SU-DHL-6 (cell line): ENCODE measurements around the gene BCAN.

Source experiments
- H2AFZ ChIP-seq: fragments of 200-600 bp; sonication (generic); 2 replicates; pipeline ENCODE4 v1.6.1; 2014; ENCODE audit warnings: low read depth, mild to moderate bottlenecking, moderate library complexity, mixed read lengths, antibody characterized with exemption, low read length; ENCODE audit not compliant: severe bottlenecking
- H3F3A ChIP-seq: fragments of 200-600 bp; shearing (Covaris generic); 2 replicates; pipeline ENCODE4 v1.6.0; 2016; ENCODE audit warnings: antibody characterized with exemption, mild to moderate bottlenecking; ENCODE audit not compliant: insufficient read depth
- H3K27ac ChIP-seq: fragments of 200-600 bp; sonication (generic); 2 replicates; pipeline ENCODE4 v1.5.1; 2016; ENCODE audit warnings: low read depth, mild to moderate bottlenecking, low read length, moderate library complexity, mixed read lengths
- H3K27me3 ChIP-seq: fragments of 200-600 bp; sonication (generic), shearing (Covaris generic); 2 replicates; pipeline ENCODE4 v1.6.0; 2014; ENCODE audit warnings: mild to moderate bottlenecking, low read length
- H3K36me3 ChIP-seq: fragments of 200-600 bp; sonication (generic); 2 replicates; pipeline ENCODE4 v1.6.1; 2014; ENCODE audit warnings: mild to moderate bottlenecking, low read length, mixed read lengths
- H3K4me2 ChIP-seq: fragments of 300-600, 200-600 bp; shearing (Covaris generic), sonication (generic); 2 replicates; pipeline ENCODE4 v1.6.0; 2014; ENCODE audit warnings: low read length, low read depth, mild to moderate bottlenecking; ENCODE audit not compliant: poor library complexity, severe bottlenecking
- H3K4me3 ChIP-seq: fragments of 200-600 bp; sonication (generic); 2 replicates; pipeline ENCODE4 v1.5.1; 2014; ENCODE audit warnings: antibody characterized with exemption, low read length, mild to moderate bottlenecking, mixed read lengths; ENCODE audit not compliant: insufficient read depth, poor library complexity, severe bottlenecking
- H3K79me2 ChIP-seq: fragments of 200-600 bp; sonication (generic); 2 replicates; pipeline ENCODE4 v1.6.1; 2014; ENCODE audit warnings: mild to moderate bottlenecking, low read length, moderate library complexity; ENCODE audit not compliant: insufficient read depth
- H3K9ac ChIP-seq: fragments of 200-600 bp; sonication (generic); 2 replicates; pipeline ENCODE4 v1.7.0; 2014; ENCODE audit warnings: mild to moderate bottlenecking, low read length
- H3K9me2 ChIP-seq: fragments of 200-600 bp; sonication (generic); replicated peaks from 2 replicates; pipeline ENCODE4 v1.6.1; 2014; ENCODE audit warnings: low read length; ENCODE audit not compliant: insufficient read depth
- H3K9me3 ChIP-seq: fragments of 200-600 bp; sonication (generic); 2 replicates; pipeline ENCODE4 v1.6.1; 2014; ENCODE audit warnings: low read length, mixed read lengths; ENCODE audit not compliant: insufficient read depth
- H4K20me1 ChIP-seq: fragments of 200-600 bp; sonication (generic); 2 replicates; pipeline ENCODE4 v1.6.1; 2014; ENCODE audit warnings: low read depth, mild to moderate bottlenecking, antibody characterized with exemption, low read length, moderate library complexity, mixed read lengths
- EZH2phosphoT487 ChIP-seq: fragments of 200-600 bp; sonication (generic), shearing (Covaris generic); conservative IDR thresholded peaks from 2 replicates; pipeline ENCODE4 v1.6.1; 2018; ENCODE audit warnings: mild to moderate bottlenecking, antibody characterized with exemption, low read length, moderate library complexity, mixed read lengths
- TF ChIP-seq, protein P1 (sequence below): fragments of 200-600 bp; sonication (generic); IDR thresholded peaks from one replicate; pipeline ENCODE4 v1.5.1; 2017; ENCODE audit warnings: antibody characterized with exemption, mild to moderate bottlenecking, low read length, moderate library complexity; ENCODE audit not compliant: insufficient read depth, poor library complexity, severe bottlenecking

The BCAN gene

DNA sequence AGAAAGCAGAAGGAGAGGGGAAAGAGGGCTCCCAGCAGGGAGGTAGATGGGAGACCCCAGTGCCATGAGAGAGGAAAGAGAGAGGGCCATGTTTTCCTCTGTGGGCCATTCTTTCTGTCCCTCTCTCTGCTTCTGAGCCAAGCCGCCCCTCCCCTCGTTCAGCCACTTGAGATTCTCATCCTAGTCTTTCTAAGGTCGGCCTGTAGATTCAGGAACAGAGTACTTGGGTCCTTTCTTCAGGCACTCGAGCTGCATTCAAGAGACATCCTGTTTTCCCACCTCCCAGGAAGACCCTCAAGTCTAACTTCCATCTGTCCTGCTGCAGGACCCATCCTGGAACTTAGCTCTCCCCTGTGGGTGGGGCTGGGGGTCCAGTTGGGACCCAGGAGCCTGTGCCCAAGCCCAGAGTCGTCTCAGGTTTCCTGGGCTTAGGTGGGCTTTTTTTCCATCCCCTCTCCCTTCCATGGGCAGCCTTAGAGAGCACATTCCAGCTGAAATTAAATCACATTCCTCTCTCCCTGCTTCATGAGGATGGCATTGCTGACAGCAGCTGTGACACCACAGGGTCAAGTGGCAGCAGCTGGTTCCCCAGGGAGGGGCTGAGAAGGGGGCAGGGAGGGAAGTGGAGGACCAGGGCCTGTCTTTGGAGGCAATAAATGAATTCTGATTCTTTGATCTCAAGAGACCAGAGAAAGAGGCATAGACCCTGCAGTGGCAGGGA, 22.3 kb downstream of the BCAN start:
- no peaks in the 10 kb centered on the region for H3K36me3 ChIP-seq
- no peak overlapping the region for H3K4me2 ChIP-seq
- H3F3A ChIP-seq = no peaks in the 10 kb centered on the region

DNA sequence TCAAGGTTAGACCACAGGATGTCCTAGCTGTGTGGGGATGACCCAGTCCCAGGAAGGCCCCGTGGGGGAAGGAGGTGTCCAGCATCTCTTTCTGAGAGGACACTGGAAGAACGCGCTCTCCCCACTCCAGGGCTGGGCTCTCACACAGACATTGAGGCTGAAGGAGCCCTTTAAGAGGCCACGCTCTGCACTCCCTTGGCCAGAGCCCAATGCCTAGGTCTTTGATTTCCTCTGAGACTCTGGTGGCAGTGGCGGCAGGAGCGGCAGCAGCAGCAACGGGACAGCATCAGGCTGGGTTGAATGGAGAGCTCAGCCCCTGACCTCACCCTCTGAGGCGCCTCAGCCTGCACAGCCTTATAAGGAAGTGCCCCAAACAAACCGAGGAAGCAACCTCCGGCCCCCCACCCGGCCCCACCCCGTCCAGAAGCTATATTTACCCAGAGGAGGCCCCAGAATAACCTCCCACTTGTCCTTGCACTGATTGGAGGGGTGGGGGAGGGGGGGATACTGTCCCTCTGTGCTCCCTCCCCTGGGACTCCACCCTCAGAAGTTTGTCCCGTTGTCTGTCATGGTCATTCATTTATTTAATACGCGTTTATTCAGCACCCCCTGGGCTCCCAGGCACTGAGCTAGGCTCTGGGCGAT, 23.0 kb downstream of the BCAN start:
- Histone ChIP-seq H3K27ac (no peak overlapping the region), H3F3A (no peaks in the 10 kb centered on the region), H4K20me1 (no peaks in the 10 kb centered on the region), H2AFZ (no peak overlapping the region), H3K79me2 (no peaks in the 10 kb centered on the region), H3K9me3 (no peaks in the 10 kb centered on the region), H3K36me3 (no peaks in the 10 kb centered on the region), H3K27me3 (no peaks in the 10 kb centered on the region), H3K4me3 (no peak overlapping the region), H3K9ac (no peak overlapping the region), H3K9me2 (no peaks in the 10 kb centered on the region), H3K4me2 (no peak overlapping the region)
- TF ChIP-seq, protein P1, sequence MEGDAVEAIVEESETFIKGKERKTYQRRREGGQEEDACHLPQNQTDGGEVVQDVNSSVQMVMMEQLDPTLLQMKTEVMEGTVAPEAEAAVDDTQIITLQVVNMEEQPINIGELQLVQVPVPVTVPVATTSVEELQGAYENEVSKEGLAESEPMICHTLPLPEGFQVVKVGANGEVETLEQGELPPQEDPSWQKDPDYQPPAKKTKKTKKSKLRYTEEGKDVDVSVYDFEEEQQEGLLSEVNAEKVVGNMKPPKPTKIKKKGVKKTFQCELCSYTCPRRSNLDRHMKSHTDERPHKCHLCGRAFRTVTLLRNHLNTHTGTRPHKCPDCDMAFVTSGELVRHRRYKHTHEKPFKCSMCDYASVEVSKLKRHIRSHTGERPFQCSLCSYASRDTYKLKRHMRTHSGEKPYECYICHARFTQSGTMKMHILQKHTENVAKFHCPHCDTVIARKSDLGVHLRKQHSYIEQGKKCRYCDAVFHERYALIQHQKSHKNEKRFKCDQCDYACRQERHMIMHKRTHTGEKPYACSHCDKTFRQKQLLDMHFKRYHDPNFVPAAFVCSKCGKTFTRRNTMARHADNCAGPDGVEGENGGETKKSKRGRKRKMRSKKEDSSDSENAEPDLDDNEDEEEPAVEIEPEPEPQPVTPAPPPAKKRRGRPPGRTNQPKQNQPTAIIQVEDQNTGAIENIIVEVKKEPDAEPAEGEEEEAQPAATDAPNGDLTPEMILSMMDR = no peak
- TF ChIP-seq EZH2phosphoT487 = no peak

More for the DNA sequence above, 22.3 kb downstream of the BCAN start:
- no peak overlapping the region for H2AFZ ChIP-seq
- TF ChIP-seq, protein P1 = no peak
- TF ChIP-seq EZH2phosphoT487 = no peak
- H3K27ac ChIP-seq = no peak overlapping the region
- H3K79me2 ChIP-seq = no peaks in the 10 kb centered on the region
- H3K27me3 ChIP-seq = no peaks in the 10 kb centered on the region
- no peak overlapping the region for H3K9ac ChIP-seq
- H3K9me2 ChIP-seq = no peaks in the 10 kb centered on the region
- no peaks in the 10 kb centered on the region for H4K20me1 ChIP-seq
- no peak overlapping the region for H3K4me3 ChIP-seq
- no peaks in the 10 kb centered on the region for H3K9me3 ChIP-seq

DNA sequence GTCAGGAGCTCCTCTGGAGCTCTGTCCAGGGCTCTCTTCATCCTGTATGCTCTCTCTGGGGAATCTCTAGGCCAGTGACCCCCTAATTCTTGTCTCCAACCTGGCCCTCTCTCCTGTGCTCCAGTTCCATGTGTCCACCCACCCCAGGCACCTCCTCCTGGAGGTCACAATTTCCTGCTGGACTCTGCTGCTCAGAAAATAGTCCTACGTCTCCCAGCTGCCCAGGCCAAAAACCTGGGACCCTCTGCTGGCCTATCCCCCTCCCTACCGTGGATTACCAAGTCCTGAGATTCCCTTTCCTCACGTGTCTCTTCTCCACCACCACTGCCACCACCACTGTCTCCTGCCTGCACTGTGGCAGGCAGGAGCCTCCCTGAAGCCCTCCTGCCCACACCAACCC, 23.6 kb downstream of the BCAN start:
- no peaks in the 10 kb centered on the region for H3K9me3 ChIP-seq
- no peak for TF ChIP-seq EZH2phosphoT487
- TF ChIP-seq, protein P1 = no peak
- H3K79me2 ChIP-seq = no peaks in the 10 kb centered on the region
- no peaks in the 10 kb centered on the region for H3F3A ChIP-seq
- H4K20me1 ChIP-seq = no peaks in the 10 kb centered on the region
- no peak overlapping the region for H3K9ac ChIP-seq
- H3K9me2 ChIP-seq = no peaks in the 10 kb centered on the region
- H2AFZ ChIP-seq = no peak overlapping the region
- no peaks in the 10 kb centered on the region for H3K27me3 ChIP-seq
- no peak overlapping the region for H3K4me2 ChIP-seq
- no peaks in the 10 kb centered on the region for H3K36me3 ChIP-seq
- H3K27ac ChIP-seq = no peak overlapping the region
- no peak overlapping the region for H3K4me3 ChIP-seq
